HepG2 (cell line): Measurements from ENCODE around the gene GALR2.
A peak's percentile ranks its signal among the peaks of the same experiment; 100 is the strongest.

Experiments
- KLF16 ChIP-seq, 2 experiments: sonication (generic) in 1 of 2; formaldehyde crosslinking in 1 of 2; IDR thresholded peaks; 2 replicates each; pipeline versions ENCODE4 v1.6.1 to v1.8.0; 2016 to 2023; ENCODE audit warnings: missing genetic modification reagents in 2 of 2, missing compliant biosample characterization in 1 of 2
- ZSCAN20 ChIP-seq: sonication (generic); formaldehyde crosslinking; IDR thresholded peaks from 2 replicates; pipeline ENCODE4 v1.4.0; 2020; ENCODE audit warnings: missing genetic modification reagents, mild to moderate bottlenecking, borderline replicate concordance
- TF ChIP-seq, protein P1 (sequence below): sonication (generic); formaldehyde crosslinking; IDR thresholded peaks from 2 replicates; pipeline ENCODE4 v1.8.1; 2023; ENCODE audit warnings: mild to moderate bottlenecking, missing genetic modification reagents

GRCh38 chr17:76032780-76033108, 41.8 kb upstream of the GALR2 start:
- TF ChIP-seq ZSCAN20 (CRISPR knock-in tag) = no peak
- TF ChIP-seq, protein P1, sequence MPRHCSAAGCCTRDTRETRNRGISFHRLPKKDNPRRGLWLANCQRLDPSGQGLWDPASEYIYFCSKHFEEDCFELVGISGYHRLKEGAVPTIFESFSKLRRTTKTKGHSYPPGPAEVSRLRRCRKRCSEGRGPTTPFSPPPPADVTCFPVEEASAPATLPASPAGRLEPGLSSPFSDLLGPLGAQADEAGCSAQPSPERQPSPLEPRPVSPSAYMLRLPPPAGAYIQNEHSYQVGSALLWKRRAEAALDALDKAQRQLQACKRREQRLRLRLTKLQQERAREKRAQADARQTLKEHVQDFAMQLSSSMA = no peak
- TF ChIP-seq KLF16 (CRISPR knock-in tag; IDR thresholded peaks at IDR 0.05) = peak in 1 of 2 experiments; percentile 4; a peak in 1 of 4 replicates
